ENCODE results near the gene ASF1B. TPM values are rescaled to one million over a fixed set of nuclear protein-coding genes. Genes with fewer than 3 reads are reported as not detected.
"Not testable (repeated sequence)": the region's sequence is repeated elsewhere in the genome, so short reads cannot be mapped to it uniquely, and the experiment has no call there.

Gene ASF1B
- total RNA-seq, 1 experiment from 2014 or later = 38.4 TPM

GRCh38 chr19:14136509-14137281 lies at the start of gene ASF1B (continued):
- peak; percentile 62 for TF ChIP-seq ZNF232 (CRISPR knock-in tag; IDR thresholded peaks at IDR 0.05)
- no peak for TF ChIP-seq NR3C1 (CRISPR knock-in tag; conservative IDR thresholded peaks at IDR 0.05; ENCODE audit: low read depth)
- 0 out of 2 replicates have a peak, but pooled peaks have one; percentile 26 for TF ChIP-seq CBFB (CRISPR knock-in tag; IDR thresholded peaks at IDR 0.05; ENCODE audit: low read depth)
- TF ChIP-seq ZNF396 (CRISPR knock-in tag; IDR thresholded peaks at IDR 0.05; ENCODE audit: borderline replicate concordance) = no peak
- TF ChIP-seq IRF2 (CRISPR knock-in tag; IDR thresholded peaks at IDR 0.05; ENCODE audit: borderline replicate concordance, low read depth) = no peak
- no peak for TF ChIP-seq CDX4 (CRISPR knock-in tag; IDR thresholded peaks at IDR 0.05; ENCODE audit: borderline replicate concordance)
- TF ChIP-seq ZMAT4 (CRISPR knock-in tag; IDR thresholded peaks at IDR 0.05) = no peak
- TF ChIP-seq ETV6 (CRISPR knock-in tag; IDR thresholded peaks at IDR 0.05) = 0 out of 2 replicates have a peak, but pooled peaks have one; percentile 55
- no peak for TF ChIP-seq JUN (CRISPR knock-in tag; IDR thresholded peaks at IDR 0.05)
- TF ChIP-seq FOXP4 (CRISPR knock-in tag; IDR thresholded peaks at IDR 0.05) = no peak
- TF ChIP-seq JAZF1 (CRISPR knock-in tag; IDR thresholded peaks at IDR 0.05) = no peak
- no peak for TF ChIP-seq OVOL2 (CRISPR knock-in tag; IDR thresholded peaks at IDR 0.05; ENCODE audit: borderline replicate concordance)
- no peak for TF ChIP-seq ZBTB21 (CRISPR knock-in tag; IDR thresholded peaks at IDR 0.05; ENCODE audit: borderline replicate concordance)
- TF ChIP-seq ATF2 (CRISPR knock-in tag; IDR thresholded peaks at IDR 0.05; ENCODE audit: borderline replicate concordance, low read depth) = no peak
- TF ChIP-seq RORB (CRISPR knock-in tag; IDR thresholded peaks at IDR 0.05) = no peak

- ATAC-seq; H3K27me3 Mint-ChIP-seq (ENCODE audit: low read depth); H3K9me3 Mint-ChIP-seq; DNase-seq (ENCODE audit: low spot score); H3K4me3 Mint-ChIP-seq; H3K36me3 Mint-ChIP-seq; H3K27ac Mint-ChIP-seq; POLR2A ChIA-PET; H3K4me1 Mint-ChIP-seq: not testable (repeated sequence)
- CTCF ChIA-PET = interaction anchor here (1.5 to 1.6 kb wide), 2 partner anchors 12 to 37 kb away, joined by 3 to 4 read pairs; no protein-coding TSS in a partner anchor
Measured at GRCh38 chr19:14185691-14186090, 49.3 kb upstream of the ASF1B start.

GRCh38 chr19:14185158-14185557 lies 48.8 kb upstream of the ASF1B start:
- H3K36me3 Mint-ChIP-seq = peaks cover 9% of the 10 kb centered on the region; the same call in 1 of the 2 replicates
- H3K27ac Mint-ChIP-seq = peak overlapping the region; percentile 95
- H3K4me1 Mint-ChIP-seq = peaks cover 5% of the 10 kb centered on the region
- no peaks in the 10 kb centered on the region for H3K9me3 Mint-ChIP-seq
- ATAC-seq = no peak
- no peak overlapping the region for H3K4me3 Mint-ChIP-seq
- CTCF ChIA-PET = interaction anchor here (1.5 to 2.3 kb wide), 2 partner anchors 37 to 163 kb away, joined by 4 to 15 read pairs; no protein-coding TSS in a partner anchor
- POLR2A ChIA-PET = no interaction called here
- no peak for DNase-seq (ENCODE audit: low spot score)
- no peaks in the 10 kb centered on the region for H3K27me3 Mint-ChIP-seq (ENCODE audit: low read depth)
- no peak for TF ChIP-seq FOXP4 (CRISPR knock-in tag; IDR thresholded peaks at IDR 0.05)
- no peak for TF ChIP-seq GRHL2 (CRISPR knock-in tag; IDR thresholded peaks at IDR 0.05; ENCODE audit: insufficient replicate concordance, severe bottlenecking)
- no peak for TF ChIP-seq ATF6 (CRISPR knock-in tag; IDR thresholded peaks at IDR 0.05)
- peak; percentile 79 for TF ChIP-seq ZNF121 (CRISPR knock-in tag; IDR thresholded peaks at IDR 0.05)
- no peak for TF ChIP-seq FOXJ3 (CRISPR knock-in tag; IDR thresholded peaks at IDR 0.05; ENCODE audit: borderline replicate concordance)
- no peak for TF ChIP-seq PRDM15 (CRISPR knock-in tag; IDR thresholded peaks at IDR 0.05)

Measured in WTC11 (cell line).